HuH-7.5 (cell line): ENCODE results near the gene POLRMT.
"Not testable (repeated sequence)": the region's sequence is repeated elsewhere in the genome, so short reads cannot be mapped to it uniquely, and the experiment has no call there.

Experiments
- DNase-seq: peaks from one replicate; pipeline ENCODE4 v3.0.0; 2011; ENCODE audit warnings: low spot score

Gene POLRMT

GRCh38 chr19:633068-633785 lies at the start of gene POLRMT:
POLRMT (minus strand) TSS chr19:633537; CDS start chr19:633512, 25 bp downstream.
- peak; percentile 100 for DNase-seq

GRCh38 chr19:682678-683320 lies 49.5 kb upstream of the POLRMT start:
- no peak for DNase-seq

- peak; percentile 7 for DNase-seq
Measured at GRCh38 chr19:681029-682019, 48.0 kb upstream of the POLRMT start.

- peak; percentile 99 for DNase-seq
Measured at GRCh38 chr19:680287-681028, 47.1 kb upstream of the POLRMT start.

GRCh38 chr19:679418-680286 lies 46.3 kb upstream of the POLRMT start:
- peak; percentile 81 for DNase-seq

GRCh38 chr19:678791-679388 lies 45.6 kb upstream of the POLRMT start:
- DNase-seq: peak; percentile 13

GRCh38 chr19:677601-678436 lies 44.5 kb upstream of the POLRMT start:
- DNase-seq: peak; percentile 21

- peak; percentile 84 for DNase-seq
Measured at GRCh38 chr19:677201-677600, 43.9 kb upstream of the POLRMT start.

- DNase-seq: peak; percentile 74
Measured at GRCh38 chr19:676339-677105, 43.2 kb upstream of the POLRMT start, which contains the start of gene FSTL3. FSTL3 (plus strand) TSS chr19:676392; CDS start chr19:676424, 32 bp downstream.

- peak; percentile 55 for DNase-seq
Measured at GRCh38 chr19:676007-676338, 42.6 kb upstream of the POLRMT start.

- DNase-seq: peak; percentile 27
Measured at GRCh38 chr19:674282-675151, 41.2 kb upstream of the POLRMT start.

GRCh38 chr19:670609-671075 lies 37.3 kb upstream of the POLRMT start:
- DNase-seq: no peak

- not testable (repeated sequence) for DNase-seq
Measured at GRCh38 chr19:668675-669434, 35.5 kb upstream of the POLRMT start.

- not testable (repeated sequence) for DNase-seq
Measured at GRCh38 chr19:666985-667573, 33.7 kb upstream of the POLRMT start.

- DNase-seq: peak; percentile 99
Measured at GRCh38 chr19:664913-665443, 31.6 kb upstream of the POLRMT start.

GRCh38 chr19:663682-664117 lies 30.4 kb upstream of the POLRMT start:
- DNase-seq: no peak
